HEK293 (cell line): ENCODE measurements around the gene TNKS2.

Experiments used
- CTCF ChIA-PET: fragments of 350-600 bp; formaldehyde crosslinking; extraction: SDS; loops from one replicate; lab custom pipeline; 2021; ENCODE audit warnings: antibody characterized with exemption; lab: Yijun Ruan, JAX
- POLR2A ChIA-PET: fragments of 300-600 bp; formaldehyde crosslinking; extraction: SDS; loops from one replicate; lab custom pipeline; 2020; ENCODE audit warnings: antibody characterized with exemption, inconsistent platforms; lab: Yijun Ruan, JAX
- H3K27ac ChIP-seq: fragments of 200-500 bp; sonication (Bioruptor generic); 2 replicates; pipeline ENCODE4 v1.5.1; 2014; ENCODE audit warnings: low read depth, low read length, control low read depth, inconsistent platforms; ENCODE audit errors: extremely low read depth
- H3K36me3 ChIP-seq, 2 experiments: fragments of 200-500 bp in 1 of 2; sonication (Bioruptor generic) in 1 of 2; 1 replicate in 1 of 2; 2 replicates in 1 of 2; pipeline ENCODE4 v1.5.1; 2014 to 2017; ENCODE audit warnings: inconsistent platforms in 2 of 2, low read length in 2 of 2; ENCODE audit not compliant: control insufficient read depth in 2 of 2, insufficient read depth in 1 of 2
- H3K4me1 ChIP-seq: fragments of 200-500 bp; sonication (Bioruptor generic); 2 replicates; pipeline ENCODE4 v1.5.1; 2014; ENCODE audit warnings: mild to moderate bottlenecking, low read length, inconsistent platforms; ENCODE audit not compliant: control insufficient read depth, insufficient read depth
- H3K4me3 ChIP-seq: 2 replicates; pipeline ENCODE4 v1.5.1; 2011; ENCODE audit warnings: low read depth, mild to moderate bottlenecking, control low read depth, low read length, moderate library complexity
- H3K9me3 ChIP-seq: fragments of 200-500 bp; sonication (Bioruptor generic); 2 replicates; pipeline ENCODE4 v1.5.1; 2014; ENCODE audit warnings: low read depth, low read length, inconsistent platforms; ENCODE audit not compliant: control insufficient read depth, insufficient read depth
- BCL6B ChIP-seq: fragments of 450-650 bp; formaldehyde crosslinking; IDR thresholded peaks from 2 replicates; pipeline ENCODE4 v1.5.1; 2017; ENCODE audit warnings: missing biosample characterization, missing genetic modification characterization
- HOXD13 ChIP-seq: sonication (generic); formaldehyde crosslinking; IDR thresholded peaks from 2 replicates; pipeline ENCODE4 v1.8.0; 2022; ENCODE audit warnings: missing genetic modification reagents, borderline replicate concordance
- KLF17 ChIP-seq: fragments of 450-650 bp; formaldehyde crosslinking; IDR thresholded peaks from 2 replicates; pipeline ENCODE4 v1.5.1; 2016; ENCODE audit warnings: missing biosample characterization, missing genetic modification characterization
- PBX3 ChIP-seq: sonication (generic); formaldehyde crosslinking; IDR thresholded peaks from 2 replicates; pipeline ENCODE4 v1.8.1; 2022; ENCODE audit warnings: mild to moderate bottlenecking, moderate library complexity, missing genetic modification reagents
- PRDM1 ChIP-seq: fragments of 450-650 bp; formaldehyde crosslinking; IDR thresholded peaks from 2 replicates; pipeline ENCODE4; 2016; ENCODE audit warnings: missing biosample characterization, missing genetic modification characterization
- PRDM2 ChIP-seq: fragments of 450-650 bp; formaldehyde crosslinking; IDR thresholded peaks from 2 replicates; pipeline ENCODE4 v1.5.1; 2016; ENCODE audit warnings: missing biosample characterization, missing genetic modification characterization, borderline replicate concordance
- RBAK ChIP-seq: fragments of 450-650 bp; formaldehyde crosslinking; IDR thresholded peaks from 2 replicates; pipeline ENCODE4 v1.5.1; 2016; ENCODE audit warnings: missing biosample characterization, missing genetic modification characterization
- ZNF140 ChIP-seq: fragments of 450-650 bp; formaldehyde crosslinking; IDR thresholded peaks from 2 replicates; pipeline ENCODE4 v1.5.1; 2016; ENCODE audit warnings: missing biosample characterization, missing genetic modification characterization
- ZNF23 ChIP-seq: fragments of 450-650 bp; formaldehyde crosslinking; IDR thresholded peaks from 2 replicates; pipeline ENCODE4 v1.5.1; 2016; ENCODE audit warnings: missing biosample characterization, missing genetic modification characterization, borderline replicate concordance
- ZNF266 ChIP-seq: fragments of 450-650 bp; formaldehyde crosslinking; IDR thresholded peaks from 2 replicates; pipeline ENCODE4 v1.5.1; 2016; ENCODE audit warnings: missing biosample characterization, missing genetic modification characterization, low read depth
- ZNF274 ChIP-seq, 2 experiments: fragments of 200-500 bp in 1 of 2; fragments of 450-650 bp in 1 of 2; sonication (Bioruptor generic) in 1 of 2; formaldehyde crosslinking in 1 of 2; IDR thresholded peaks; 2 replicates each; pipeline versions ENCODE4 v1.5.1 to v1.6.1; 2014 to 2016; ENCODE audit warnings: borderline replicate concordance in 1 of 2, inconsistent platforms in 1 of 2, low read length in 1 of 2, missing biosample characterization in 1 of 2, missing genetic modification characterization in 1 of 2
- ZNF324 ChIP-seq: fragments of 450-650 bp; formaldehyde crosslinking; IDR thresholded peaks from 2 replicates; pipeline ENCODE4 v1.5.1; 2016; ENCODE audit warnings: missing biosample characterization, missing genetic modification characterization
- ZNF350 ChIP-seq: fragments of 450-650 bp; formaldehyde crosslinking; IDR thresholded peaks from 2 replicates; pipeline ENCODE4 v1.5.0; 2017; ENCODE audit warnings: missing biosample characterization, mild to moderate bottlenecking, missing genetic modification characterization
- ZNF513 ChIP-seq: fragments of 450-650 bp; IDR thresholded peaks from 2 replicates; pipeline ENCODE4 v1.5.1; 2018; ENCODE audit warnings: missing biosample characterization, missing genetic modification characterization
- ZNF639 ChIP-seq: fragments of 450-650 bp; formaldehyde crosslinking; IDR thresholded peaks from 2 replicates; pipeline ENCODE4 v1.5.1; 2016; ENCODE audit warnings: missing biosample characterization, missing genetic modification characterization
- ZNF677 ChIP-seq: fragments of 450-650 bp; IDR thresholded peaks from 2 replicates; pipeline ENCODE4 v1.5.0; 2018; ENCODE audit warnings: missing biosample characterization, mild to moderate bottlenecking, missing genetic modification characterization, moderate library complexity
- ZNF692 ChIP-seq: fragments of 450-650 bp; formaldehyde crosslinking; IDR thresholded peaks from 2 replicates; pipeline ENCODE4 v1.5.1; 2016; ENCODE audit warnings: missing biosample characterization, missing genetic modification characterization
- ZNF707 ChIP-seq: fragments of 450-650 bp; formaldehyde crosslinking; IDR thresholded peaks from 2 replicates; pipeline ENCODE4 v1.5.1; 2016; ENCODE audit warnings: missing biosample characterization, missing genetic modification characterization
- ZSCAN16 ChIP-seq: fragments of 450-650 bp; formaldehyde crosslinking; IDR thresholded peaks from 2 replicates; pipeline ENCODE4 v1.5.1; 2016; ENCODE audit warnings: missing biosample characterization, missing genetic modification characterization
- ZSCAN23 ChIP-seq: fragments of 450-650 bp; formaldehyde crosslinking; IDR thresholded peaks from 2 replicates; pipeline ENCODE4 v1.5.1; 2016; ENCODE audit warnings: missing biosample characterization, missing genetic modification characterization

The TNKS2 gene

GRCh38 chr10:91824076-91824475, 25.9 kb downstream of the TNKS2 start:
- Histone ChIP-seq H3K9me3 (no peaks in the 10 kb centered on the region), H3K36me3 (peaks cover 71 to 89% of the 10 kb centered on the region in 2 experiments), H3K4me1 (no peaks in the 10 kb centered on the region), H3K27ac (no peak overlapping the region), H3K4me3 (no peak overlapping the region)
- POLR2A ChIA-PET, result no interaction called here
- CTCF ChIA-PET, result interaction anchor here (0.6 kb wide), 1 partner anchor 640 kb away, joined by 3 read pairs; no protein-coding TSS in a partner anchor
- no peak for TF ChIP-seq BCL6B
- no peak for TF ChIP-seq ZNF513
- TF ChIP-seq PBX3 (CRISPR knock-in tag), result no peak

- Histone ChIP-seq H3K4me1 (no peaks in the 10 kb centered on the region), H3K9me3 (no peaks in the 10 kb centered on the region), H3K36me3 (peaks cover 68 to 93% of the 10 kb centered on the region in 2 experiments), H3K27ac (no peak overlapping the region), H3K4me3 (no peak overlapping the region)
- TF ChIP-seq ZNF639 (tag by site-specific recombination), result no peak
- no peak for TF ChIP-seq ZNF140 (tag by site-specific recombination)
- TF ChIP-seq ZNF266, result no peak
- TF ChIP-seq ZSCAN16 (tag by site-specific recombination), result no peak
- TF ChIP-seq RBAK (tag by site-specific recombination), result no peak
- no peak for TF ChIP-seq ZNF324
- no peak for TF ChIP-seq PRDM1
- TF ChIP-seq KLF17 (tag by site-specific recombination), result no peak
- TF ChIP-seq ZNF692, result no peak
- TF ChIP-seq ZNF274 (IDR thresholded peaks at IDR 0.05; ENCODE audit: low read length), result no peak
- TF ChIP-seq ZNF274 (tag by site-specific recombination; IDR thresholded peaks at IDR 0.05; ENCODE audit: borderline replicate concordance), result no peak
- TF ChIP-seq ZNF23, result no peak
- no peak for TF ChIP-seq ZNF350
- TF ChIP-seq ZNF677 (tag by site-specific recombination), result no peak
- TF ChIP-seq PRDM2, result no peak
- no peak for TF ChIP-seq ZSCAN23
- TF ChIP-seq HOXD13 (CRISPR knock-in tag), result no peak
- TF ChIP-seq ZNF707 (tag by site-specific recombination), result no peak
- ChIA-PET CTCF (interaction anchor here (0.7 kb wide), 1 partner anchor 84 kb away, joined by 3 read pairs; no protein-coding TSS in a partner anchor), POLR2A (no interaction called here)
Observed at GRCh38 chr10:91829268-91829667, 31.0 kb downstream of the TNKS2 start.
